H1 (cell line): Measurements from ENCODE around the gene GZMM. TPM values are rescaled to one million over a fixed set of nuclear protein-coding genes. Genes with fewer than 3 reads are reported as not detected.

ENCODE experiments used
- CTCF ChIA-PET: fragments of 300-600 bp; sonication (Branson Sonifier 250); formaldehyde crosslinking; loops from one replicate; lab custom pipeline; 2021; ENCODE audit not compliant: partially characterized antibody; lab: Charles Lee
- POLR2A ChIA-PET: fragments of 300-600 bp; sonication (Branson Sonifier 250); formaldehyde crosslinking; loops from one replicate; lab custom pipeline; 2021; ENCODE audit warnings: inconsistent platforms; ENCODE audit not compliant: partially characterized antibody; lab: Charles Lee
- DNase-seq, 2 experiments: peaks; one replicate each; pipeline versions ENCODE4 v3.0.0 to v3.0.0-alpha.2; 2010 to 2022; ENCODE audit warnings: low spot score in 2 of 2, low read depth in 1 of 2, mixed read lengths in 1 of 2
- FAIRE-seq: peaks from 2 replicates; lab custom pipeline; 2011; peaks lifted over from hg19 to GRCh38; lab: Jason Lieb, UNC
- H2AFZ ChIP-seq: 2 replicates; pipeline ENCODE4 v1.8.1; 2012; ENCODE audit warnings: low read length, inconsistent platforms
- H2AK5ac ChIP-seq: 2 replicates; pipeline ENCODE4 v1.6.1; 2013; ENCODE audit warnings: low read depth, low read length
- H2BK120ac ChIP-seq: replicated peaks from 2 replicates; pipeline ENCODE3; 2013; ENCODE audit warnings: low read depth, low read length, inconsistent platforms
- H2BK12ac ChIP-seq: 2 replicates; pipeline ENCODE4 v1.6.1; 2013; ENCODE audit warnings: low read depth, low read length
- H2BK15ac ChIP-seq: 2 replicates; pipeline ENCODE4 v1.6.1; 2013; ENCODE audit warnings: low read length
- H2BK20ac ChIP-seq: 2 replicates; pipeline ENCODE4 v1.6.1; 2013; ENCODE audit warnings: low read length
- H2BK5ac ChIP-seq: 2 replicates; pipeline ENCODE4 v1.6.1; 2013; ENCODE audit warnings: low read depth, low read length
- H3K14ac ChIP-seq: 2 replicates; pipeline ENCODE4 v1.6.1; 2013; ENCODE audit warnings: inconsistent platforms; ENCODE audit not compliant: insufficient read length
- H3K18ac ChIP-seq: 2 replicates; pipeline ENCODE4 v1.6.1; 2013; ENCODE audit warnings: low read length; ENCODE audit errors: extremely low read depth
- H3K23ac ChIP-seq: 2 replicates; pipeline ENCODE4 v1.6.1; 2013; ENCODE audit warnings: inconsistent platforms; ENCODE audit not compliant: insufficient read length
- H3K23me2 ChIP-seq: 2 replicates; pipeline ENCODE4 v1.6.1; 2013; ENCODE audit warnings: low read depth, low read length
- H3K27ac ChIP-seq: 2 replicates; pipeline ENCODE4 v1.6.1; 2011; ENCODE audit warnings: low read depth, low read length, inconsistent platforms
- H3K27me3 ChIP-seq, 4 experiments: replicated peaks in 1 of 4; 1 replicate in 1 of 4; 2 replicates in 3 of 4; pipeline versions ENCODE4 v1.6.1 to v1.8.1; 2011 to 2013; ENCODE audit warnings: low read length in 3 of 4, mild to moderate bottlenecking in 3 of 4, inconsistent platforms in 2 of 4, mixed read lengths in 2 of 4, moderate library complexity in 1 of 4; ENCODE audit not compliant: control insufficient read depth in 3 of 4, insufficient read depth in 3 of 4; ENCODE audit errors: extremely low read depth in 1 of 4
- H3K36me3 ChIP-seq, 4 experiments: 2 replicates each; pipeline versions ENCODE4 v1.6.1 to v1.8.1; 2011 to 2013; ENCODE audit warnings: mild to moderate bottlenecking in 4 of 4, low read length in 3 of 4, moderate library complexity in 2 of 4, control low read depth in 1 of 4, inconsistent platforms in 1 of 4; ENCODE audit not compliant: insufficient read depth in 4 of 4, control insufficient read depth in 2 of 4
- H3K4ac ChIP-seq: replicated peaks from 2 replicates; pipeline ENCODE3; 2013; ENCODE audit warnings: low read length, low read depth, mixed read lengths, inconsistent platforms; ENCODE audit not compliant: insufficient read length
- H3K4me1 ChIP-seq, 4 experiments: replicated peaks in 1 of 4; 1 replicate in 1 of 4; 2 replicates in 3 of 4; pipeline versions ENCODE4 v1.6.1 to v1.8.1; 2011 to 2013; ENCODE audit warnings: low read length in 3 of 4, inconsistent platforms in 2 of 4, mixed read lengths in 1 of 4; ENCODE audit not compliant: insufficient read depth in 4 of 4, control insufficient read depth in 3 of 4
- H3K4me2 ChIP-seq, 2 experiments: 2 replicates each; pipeline versions ENCODE4 v1.6.1 to v1.8.1; 2011 to 2013; ENCODE audit warnings: low read depth in 2 of 2, low read length in 2 of 2, control low read depth in 1 of 2, inconsistent platforms in 1 of 2, mild to moderate bottlenecking in 1 of 2; ENCODE audit not compliant: insufficient read depth in 1 of 2
- H3K4me3 ChIP-seq, 4 experiments: fragments of 200-600, 300-600 bp in 1 of 4; sonication (generic), shearing (Covaris generic), sonication (Bioruptor Twin) in 1 of 4; 2 replicates each; pipeline versions ENCODE4 v1.5.1 to v1.8.1; 2011 to 2016; ENCODE audit warnings: low read length in 4 of 4, low read depth in 3 of 4, control low read depth in 2 of 4, inconsistent platforms in 2 of 4, mild to moderate bottlenecking in 2 of 4, mixed read lengths in 1 of 4, moderate library complexity in 1 of 4; ENCODE audit not compliant: insufficient read depth in 2 of 4; ENCODE audit errors: extremely low read depth in 1 of 4
- H3K56ac ChIP-seq: replicated peaks from 2 replicates; pipeline ENCODE3; 2013; ENCODE audit warnings: low read depth, mild to moderate bottlenecking, mixed read lengths, low read length, inconsistent platforms; ENCODE audit not compliant: insufficient read length
- H3K79me1 ChIP-seq: 2 replicates; pipeline ENCODE4 v1.6.1; 2013; ENCODE audit warnings: low read depth, low read length, control low read depth
- H3K79me2 ChIP-seq, 2 experiments: 2 replicates each; pipeline versions ENCODE4 v1.6.1 to v1.8.1; 2012 to 2013; ENCODE audit warnings: low read length in 2 of 2, mild to moderate bottlenecking in 2 of 2, inconsistent platforms in 1 of 2; ENCODE audit not compliant: insufficient read depth in 2 of 2, control insufficient read depth in 1 of 2
- H3K9ac ChIP-seq, 4 experiments: replicated peaks in 1 of 4; 1 replicate in 1 of 4; 2 replicates in 3 of 4; pipeline versions ENCODE4 v1.6.1 to v1.8.1; 2011 to 2013; ENCODE audit warnings: low read depth in 3 of 4, low read length in 3 of 4, control low read depth in 2 of 4, mild to moderate bottlenecking in 2 of 4, moderate library complexity in 2 of 4, inconsistent platforms in 1 of 4; ENCODE audit errors: extremely low read depth in 1 of 4
- H3K9me3 ChIP-seq, 2 experiments: 2 replicates each; pipeline versions ENCODE4 v1.6.1 to v1.8.1; 2012 to 2013; ENCODE audit warnings: mild to moderate bottlenecking in 2 of 2, moderate library complexity in 2 of 2, control low read depth in 1 of 2, inconsistent platforms in 1 of 2, low read depth in 1 of 2, low read length in 1 of 2, mixed read lengths in 1 of 2; ENCODE audit not compliant: insufficient read depth in 2 of 2
- H4K20me1 ChIP-seq, 2 experiments: replicated peaks in 1 of 2; 2 replicates each; pipeline versions ENCODE3 to v1.8.1; 2011 to 2013; ENCODE audit warnings: inconsistent platforms in 2 of 2, low read length in 2 of 2, mild to moderate bottlenecking in 1 of 2; ENCODE audit not compliant: insufficient read depth in 2 of 2, control insufficient read depth in 1 of 2
- H4K5ac ChIP-seq: 2 replicates; pipeline ENCODE4 v1.6.1; 2013; ENCODE audit warnings: low read length, low read depth, mixed read lengths, inconsistent platforms; ENCODE audit not compliant: insufficient read length
- H4K8ac ChIP-seq: 2 replicates; pipeline ENCODE4 v1.8.0; 2013; ENCODE audit warnings: mild to moderate bottlenecking, moderate library complexity, low read length, inconsistent platforms; ENCODE audit not compliant: insufficient read depth; ENCODE audit errors: extremely low read depth
- H4K91ac ChIP-seq: replicated peaks from 2 replicates; pipeline ENCODE3; 2013; ENCODE audit warnings: low read length, mixed read lengths, inconsistent platforms; ENCODE audit not compliant: insufficient read length
- BACH1 ChIP-seq: IDR thresholded peaks from 2 replicates; pipeline ENCODE4 v1.6.1; 2012; ENCODE audit warnings: low read length, improper control_type of control experiment
- CEBPB ChIP-seq: IDR thresholded peaks from 2 replicates; pipeline ENCODE4 v1.6.1; 2012; ENCODE audit warnings: low read depth, low read length
- JUND ChIP-seq: IDR thresholded peaks from 2 replicates; pipeline ENCODE4 v1.6.1; 2011; ENCODE audit warnings: mild to moderate bottlenecking, improper control_type of control experiment, low read length
- KDM5A ChIP-seq: fragments of 200-600 bp; IDR thresholded peaks from 2 replicates; pipeline ENCODE4 v1.7.1; 2012; ENCODE audit warnings: mild to moderate bottlenecking, low read length, inconsistent platforms, mixed read lengths
- RFX5 ChIP-seq: IDR thresholded peaks from 2 replicates; pipeline ENCODE4 v1.6.1; 2011; ENCODE audit warnings: low read depth, low read length, improper control_type of control experiment, borderline replicate concordance
- SIN3A ChIP-seq, 2 experiments: IDR thresholded peaks in 1 of 2; conservative IDR thresholded peaks in 1 of 2; 2 replicates each; pipeline ENCODE4 v1.6.1; 2011 to 2012; ENCODE audit warnings: low read length in 2 of 2, improper control_type of control experiment in 1 of 2, low read depth in 1 of 2, mild to moderate bottlenecking in 1 of 2
- SUZ12 ChIP-seq: fragments of 200-600 bp; sonication (generic); IDR thresholded peaks from 2 replicates; pipeline ENCODE4 v1.6.1; 2012; ENCODE audit warnings: mild to moderate bottlenecking, inconsistent platforms, low read length, moderate library complexity, mixed read lengths
- WGBS, 2 experiments: shearing (Covaris generic) in 1 of 2; methylation state at CpG; one replicate each; pipeline versions ENCODE4 v1.1.6 to v1.1.7; 2013 to 2015; ENCODE audit warnings: low lambda C conversion rate in 2 of 2, mixed read lengths in 2 of 2, inconsistent platforms in 1 of 2, low coverage in 1 of 2, missing lambda C conversion rate in 1 of 2; ENCODE audit not compliant: insufficient replicate concordance in 2 of 2, insufficient coverage in 1 of 2, insufficient read length in 1 of 2; ENCODE audit errors: extremely low coverage in 1 of 2, missing lambda C conversion rate in 1 of 2; 5-methylcytosine and 5-hydroxymethylcytosine counted together
- polyA plus RNA-seq, 7 experiments: library from polyadenylated mRNA; depleted of rRNA in 3 of 7; stranded (reverse) in 5 of 7; unstranded in 2 of 7; fragments of >200 nt in 5 of 7; fragments of 200-250 nt in 2 of 7; gene quantifications; 1 replicate in 5 of 7; 2 replicates in 1 of 7; 4 replicates in 1 of 7; pipeline versions ENCODE4 v1.2.1 to v1.2.3, GENCODE V29; 2011 to 2013; ENCODE audit warnings: missing spikeins in 2 of 7, mixed read lengths in 2 of 7
- total RNA-seq: library from RNA; stranded (reverse); fragmentation: NEBNext Ultra II Directional; extraction: Animal tissue kit (Norgen Biotek cat#: 25700); gene quantifications from 2 replicates; pipeline ENCODE4 v1.2.1, GENCODE V29; 2021

GZMM gene
- total and polyA plus RNA-seq, 2 of the 8 experiments (the other 6 are each of a cell fraction or from before 2014, with no cell fraction given), result 0.09 to 0.32 TPM

GRCh38 chr19:594265-594870 lies 50.5 kb downstream of the GZMM start:
- Histone ChIP-seq H3K9ac (no peak overlapping the region), H3K23me2 (peaks cover 2% of the 10 kb centered on the region; the same call in 1 of the 2 replicates), H2AK5ac (no peak overlapping the region), H2BK12ac (no peak overlapping the region), H3K27me3 (peaks cover 13 to 27% (median 20%) of the 10 kb centered on the region in 4 experiments), H3K36me3 (peaks cover 0 to 4% (median 0%) of the 10 kb centered on the region in 4 experiments; a peak in 1 of 8 replicates), H4K20me1 (peaks cover 4 to 9% of the 10 kb centered on the region in 2 experiments), H2BK120ac (no peak overlapping the region), H3K27ac (no peak overlapping the region), H2BK5ac (no peak overlapping the region), H2BK20ac (no peak overlapping the region), H3K79me2 (no peaks in the 10 kb centered on the region), H3K9me3 (no peaks in the 10 kb centered on the region), H4K91ac (no peak overlapping the region), H2BK15ac (no peak overlapping the region), H3K56ac (no peak overlapping the region), H3K23ac (no peak overlapping the region), H3K79me1 (no peaks in the 10 kb centered on the region), H3K4me1 (no peaks in the 10 kb centered on the region), H3K4me3 (no peak overlapping the region), H2AFZ (no peak overlapping the region), H3K4ac (no peak overlapping the region), H3K14ac (no peak overlapping the region), H3K18ac (no peak overlapping the region), H4K5ac (no peak overlapping the region), H4K8ac (no peak overlapping the region), H3K4me2 (no peak overlapping the region)
- DNase-seq (no peak), FAIRE-seq (no peak)
- CTCF ChIA-PET, result interaction anchor here (1.0 to 1.2 kb wide), 3 partner anchors 12 to 61 kb away, joined by 3 read pairs; no protein-coding TSS in a partner anchor
- POLR2A ChIA-PET, result interaction anchor here (0.9 to 1.0 kb wide), 2 partner anchors 10 to 53 kb away, joined by 3 to 6 read pairs; no protein-coding TSS in a partner anchor
- TF ChIP-seq RFX5, result no peak
- no peak for TF ChIP-seq BACH1
- no peak for TF ChIP-seq KDM5A
- TF ChIP-seq SIN3A (conservative IDR thresholded peaks at IDR 0.05 in 1 of 2, IDR thresholded peaks at IDR 0.05 in 1 of 2; ENCODE audit: low read depth in 1 of 2, low read length in 2 of 2), result no peak
- no peak for TF ChIP-seq CEBPB
- TF ChIP-seq SUZ12, result no peak
- TF ChIP-seq JUND, result no peak
- 85% methylated on average over 23 of the region's 24 CpGs; no CpG with 5 or more reads in 1 of the 2 experiments for WGBS, 2 experiments
